ENCODE results near the gene MMD2.
"Not testable (repeated sequence)": the region's sequence is repeated elsewhere in the genome, so short reads cannot be mapped to it uniquely, and the experiment has no call there.

MMD2 gene, protein sequence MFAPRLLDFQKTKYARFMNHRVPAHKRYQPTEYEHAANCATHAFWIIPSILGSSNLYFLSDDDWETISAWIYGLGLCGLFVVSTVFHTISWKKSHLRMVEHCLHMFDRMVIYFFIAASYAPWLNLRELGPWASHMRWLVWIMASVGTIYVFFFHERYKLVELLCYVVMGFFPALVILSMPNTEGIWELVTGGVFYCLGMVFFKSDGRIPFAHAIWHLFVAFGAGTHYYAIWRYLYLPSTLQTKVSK

DNA sequence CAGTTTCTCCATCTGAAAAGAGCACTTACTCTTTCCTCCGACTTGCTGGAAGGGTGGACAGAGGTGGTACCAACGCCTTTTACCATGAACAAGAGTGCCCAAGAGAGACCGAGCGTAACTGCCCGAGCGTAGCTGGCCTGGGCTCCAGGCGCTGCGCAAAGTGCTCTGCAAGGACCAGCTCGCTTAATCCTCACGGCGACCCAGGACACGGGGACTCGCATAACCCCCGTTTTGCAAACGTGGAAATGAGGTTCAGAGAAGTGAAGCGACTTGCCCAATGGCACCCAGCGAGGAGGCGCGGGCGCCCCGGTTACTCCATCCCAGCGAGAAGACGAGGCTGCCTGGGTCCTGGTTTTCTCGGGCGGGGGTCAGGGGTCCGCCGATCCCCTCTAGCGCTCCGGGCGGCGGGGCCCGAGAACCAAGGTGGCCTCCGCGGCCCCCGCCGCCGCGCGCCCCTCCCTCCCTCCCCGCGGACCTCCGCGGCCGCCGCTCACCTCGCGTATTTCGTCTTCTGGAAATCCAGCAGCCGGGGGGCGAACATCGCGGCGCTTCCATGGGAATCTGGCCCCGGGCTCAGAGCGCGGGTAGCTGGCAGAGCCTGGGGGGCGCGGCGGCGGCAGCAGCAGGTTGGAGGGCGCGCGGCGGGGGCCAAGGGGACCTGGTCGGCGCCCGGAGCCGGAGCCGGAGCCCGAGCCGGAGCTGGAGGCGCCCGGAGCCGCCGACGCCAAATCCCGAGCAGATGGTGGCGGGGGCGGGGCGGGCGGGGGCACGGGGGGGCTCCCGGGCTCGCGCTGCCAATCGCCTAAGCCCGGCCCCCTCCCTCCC, at the start of gene MMD2:
TSS of gene MMD2 (minus strand) at position 711 of the 825 bp plus-strand sequence. CDS start at position 541, 170 bp downstream.
- no peak for DNase-seq

DNA sequence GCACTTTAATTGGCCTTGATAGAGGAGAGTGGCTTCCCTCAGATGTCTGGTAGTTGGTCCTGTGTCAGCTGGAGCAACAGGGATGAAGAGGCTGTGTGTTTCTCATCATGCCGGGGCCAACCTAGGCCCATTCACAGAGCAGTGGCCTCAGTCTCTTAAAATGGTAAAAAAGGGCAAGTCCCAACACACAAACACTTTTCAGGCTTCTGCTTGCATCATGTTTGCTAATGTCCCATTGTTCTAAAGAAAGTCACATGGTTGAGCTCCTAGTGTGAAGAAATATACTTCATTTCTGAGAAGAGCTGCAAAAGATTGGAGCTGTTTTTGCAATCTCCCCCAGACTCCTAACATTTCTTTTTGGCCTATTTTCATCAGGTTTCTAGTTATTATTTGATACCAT, 46.1 kb upstream of the MMD2 start:
- DNase-seq: no peak

DNA sequence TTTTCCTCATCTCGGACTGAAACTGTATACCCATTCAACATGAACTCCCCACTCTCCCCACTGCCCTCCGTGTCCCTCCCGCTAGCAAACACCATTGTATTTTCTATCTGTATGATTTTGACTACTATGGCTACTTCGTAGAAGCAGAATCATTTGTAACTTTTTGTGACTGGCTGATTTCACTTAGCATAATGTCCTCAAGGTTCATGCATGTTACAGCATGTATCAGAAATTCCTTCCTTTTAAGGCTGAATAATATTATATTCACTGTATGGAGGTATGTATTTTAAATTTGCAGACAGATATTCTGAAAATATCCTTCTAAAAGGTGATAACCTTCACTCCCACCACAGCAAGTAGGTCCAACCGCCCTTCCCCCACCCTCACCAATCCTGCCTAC, 42.9 kb upstream of the MMD2 start:
- no peak for DNase-seq

DNA sequence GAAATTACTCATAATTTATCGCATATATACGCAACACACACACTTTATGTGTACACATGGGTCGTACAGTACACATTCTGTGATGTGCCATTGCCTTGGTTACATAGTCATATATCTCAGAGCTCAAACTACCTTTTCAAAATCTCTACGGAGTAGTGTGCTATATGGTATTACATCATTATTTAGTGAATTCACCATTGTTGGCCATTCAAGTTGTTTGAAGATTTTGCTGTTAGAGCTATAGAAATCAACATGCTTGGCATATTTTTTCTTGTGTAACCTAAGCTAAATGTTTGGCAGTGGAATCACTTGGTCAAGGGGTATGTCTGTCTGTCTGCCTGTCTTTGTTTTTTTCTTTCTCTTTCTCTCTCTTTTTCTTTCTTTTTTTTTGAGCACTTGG, 42.0 kb upstream of the MMD2 start:
- DNase-seq: no peak

DNA sequence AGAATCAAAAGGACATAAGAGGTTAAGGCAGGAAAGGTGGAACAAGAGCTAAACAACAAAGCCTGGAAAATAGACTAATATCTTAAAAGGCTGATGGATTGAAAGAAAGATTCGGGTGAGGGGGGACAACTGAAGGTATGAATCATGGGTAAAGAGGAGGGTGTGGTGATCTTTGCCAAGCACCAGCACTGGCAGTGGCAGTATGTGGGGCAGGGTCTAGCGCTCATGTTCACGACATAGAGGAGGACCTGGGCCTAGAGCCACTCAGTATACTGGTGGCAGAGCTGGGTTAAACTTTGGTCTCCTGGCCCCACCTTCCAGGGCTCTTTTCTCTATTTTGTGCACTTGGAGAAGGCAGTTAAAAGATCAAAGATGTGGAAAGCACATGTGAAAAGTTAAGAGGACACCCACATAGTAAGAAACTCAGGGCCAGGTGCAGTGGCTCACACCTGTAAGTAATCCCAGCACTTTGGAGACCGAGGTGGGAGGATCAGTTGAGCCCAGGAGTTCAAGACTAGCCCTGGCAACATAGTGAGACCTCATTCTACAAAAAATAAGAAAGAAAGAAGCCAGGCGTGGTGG, 40.5 kb upstream of the MMD2 start:
- no peak for DNase-seq

DNA sequence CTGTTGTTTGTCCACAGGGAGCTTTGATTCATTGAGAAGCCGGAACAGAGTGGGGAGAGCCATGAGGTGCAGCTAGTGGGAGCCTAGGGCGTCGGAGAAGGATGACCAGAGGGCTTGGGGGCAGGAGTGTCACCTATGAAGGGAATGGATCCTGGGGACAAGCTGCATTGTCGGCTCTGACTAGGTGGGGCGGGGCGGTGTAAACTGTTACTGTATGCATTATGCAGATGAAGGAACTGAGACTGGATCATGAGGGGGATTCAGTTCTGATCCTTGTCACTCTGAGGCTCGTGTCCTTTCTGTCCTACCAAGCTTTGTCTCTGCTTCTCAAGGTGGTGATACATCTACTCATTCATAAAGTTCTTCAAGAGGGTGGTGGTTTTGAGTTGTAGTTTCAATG, 39.9 kb upstream of the MMD2 start:
- no peak for DNase-seq

DNA sequence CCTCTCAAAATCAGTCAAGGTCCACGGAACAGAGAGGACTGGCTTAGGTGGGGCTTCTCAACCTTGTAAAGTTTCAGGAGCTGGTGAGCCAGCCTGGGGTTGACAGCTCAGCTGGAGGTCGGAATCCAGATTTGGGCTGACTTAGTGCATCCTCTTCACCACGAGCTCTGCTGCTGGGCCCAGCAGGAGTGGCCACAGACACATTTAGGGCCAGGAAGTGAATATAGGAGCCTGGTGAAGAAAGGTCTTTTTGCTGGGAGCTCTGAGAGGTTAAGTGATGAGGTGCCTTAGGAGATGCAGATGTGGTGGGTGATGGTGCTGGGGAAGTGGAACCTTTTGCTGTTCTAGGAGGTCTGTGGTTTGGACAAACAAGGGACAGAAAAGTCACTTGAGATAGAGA, 39.3 kb upstream of the MMD2 start:
- no peak for DNase-seq

DNA sequence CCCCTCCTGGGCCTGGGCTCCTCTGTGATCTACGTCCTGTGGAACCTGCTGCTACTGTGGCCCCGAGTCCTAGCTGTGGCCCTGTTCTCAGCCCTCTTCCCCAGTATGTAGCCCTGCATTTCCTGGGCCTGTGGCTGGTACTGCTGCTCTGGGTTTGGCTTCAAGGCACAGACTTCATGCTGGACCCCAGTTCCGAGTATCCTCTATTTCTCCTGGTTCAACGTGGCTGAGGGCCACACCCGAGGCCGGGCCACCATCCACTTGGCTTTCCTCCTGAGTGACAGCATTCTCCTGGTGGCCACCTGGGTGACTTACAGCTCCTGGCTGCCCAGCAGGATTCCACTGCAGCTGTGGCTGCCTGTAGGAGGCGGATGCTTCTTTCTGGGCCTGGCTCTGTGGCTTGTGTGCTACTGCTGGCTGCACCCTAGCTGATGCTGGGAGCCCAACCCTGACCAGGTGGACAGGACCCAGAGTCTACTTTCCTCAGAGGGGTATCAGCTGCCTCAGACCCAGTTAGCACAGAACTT, 37.8 kb upstream of the MMD2 start:
- DNase-seq: no peak

DNA sequence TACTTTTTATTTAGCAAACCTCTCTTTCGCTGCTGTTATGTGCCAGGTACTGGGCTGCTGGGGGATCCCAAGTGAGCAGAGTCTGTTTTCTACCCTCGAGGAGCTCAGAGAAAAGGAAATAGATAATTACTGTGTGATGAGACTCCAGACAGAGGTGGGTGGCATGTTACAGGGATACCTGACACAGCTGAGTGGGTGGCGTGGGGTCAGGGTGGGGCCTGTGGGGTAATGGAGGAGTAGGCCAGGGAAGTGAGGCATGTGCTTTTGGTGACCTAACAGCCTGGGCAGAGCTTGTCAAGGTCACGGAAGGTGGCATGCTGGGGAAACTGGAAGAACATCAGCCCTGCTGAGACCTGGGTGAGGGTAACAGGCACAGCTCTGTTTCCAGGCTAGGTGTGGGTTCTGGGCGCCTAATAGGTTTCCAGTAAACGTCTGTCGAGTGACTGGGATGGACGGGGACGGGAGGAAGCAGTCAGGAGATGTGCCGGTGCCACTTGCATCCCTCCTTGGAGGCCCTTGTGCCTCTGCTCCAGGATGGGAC, 36.5 kb upstream of the MMD2 start:
- no peak for DNase-seq

DNA sequence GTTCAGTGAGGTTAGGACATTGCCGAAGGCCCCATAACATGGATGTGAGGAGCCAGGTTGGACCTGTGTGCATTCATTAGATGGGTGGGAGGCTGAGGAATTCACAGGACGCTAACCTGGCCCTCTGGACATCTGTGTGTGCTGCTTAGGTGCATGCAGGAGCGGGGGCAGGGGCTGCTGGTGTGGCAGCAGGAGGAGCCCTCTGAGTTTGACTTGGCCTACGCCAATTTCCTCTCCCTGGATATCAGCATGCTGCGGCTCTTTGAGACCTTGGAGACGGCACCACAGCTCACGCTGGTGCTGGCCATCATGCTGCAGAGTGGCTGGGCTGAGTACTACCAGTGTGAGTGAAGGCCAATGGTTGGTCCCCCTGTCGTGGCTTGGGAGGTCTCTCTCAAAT, 34.5 kb upstream of the MMD2 start:
- no peak for DNase-seq

DNA sequence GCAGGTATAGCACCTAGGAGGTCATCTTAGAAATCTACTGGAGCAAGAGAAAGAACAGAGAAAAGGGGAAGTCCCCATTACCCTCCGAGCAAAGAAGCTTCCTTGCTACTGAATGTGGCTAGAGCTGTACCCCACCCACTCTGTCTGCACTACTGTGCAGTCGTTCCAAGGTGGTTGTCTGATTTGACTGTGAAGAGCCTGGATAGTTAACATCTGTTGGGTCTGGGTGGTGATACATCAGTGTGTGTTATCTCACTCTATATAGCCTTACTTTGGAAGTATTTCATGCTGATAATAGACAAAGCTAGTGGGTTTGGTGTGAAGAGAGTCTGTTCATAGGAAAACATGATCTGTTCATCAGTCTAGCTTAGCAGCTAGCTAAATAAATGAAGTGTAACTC, 23.8 kb upstream of the MMD2 start:
- DNase-seq: not testable (repeated sequence)

DNA sequence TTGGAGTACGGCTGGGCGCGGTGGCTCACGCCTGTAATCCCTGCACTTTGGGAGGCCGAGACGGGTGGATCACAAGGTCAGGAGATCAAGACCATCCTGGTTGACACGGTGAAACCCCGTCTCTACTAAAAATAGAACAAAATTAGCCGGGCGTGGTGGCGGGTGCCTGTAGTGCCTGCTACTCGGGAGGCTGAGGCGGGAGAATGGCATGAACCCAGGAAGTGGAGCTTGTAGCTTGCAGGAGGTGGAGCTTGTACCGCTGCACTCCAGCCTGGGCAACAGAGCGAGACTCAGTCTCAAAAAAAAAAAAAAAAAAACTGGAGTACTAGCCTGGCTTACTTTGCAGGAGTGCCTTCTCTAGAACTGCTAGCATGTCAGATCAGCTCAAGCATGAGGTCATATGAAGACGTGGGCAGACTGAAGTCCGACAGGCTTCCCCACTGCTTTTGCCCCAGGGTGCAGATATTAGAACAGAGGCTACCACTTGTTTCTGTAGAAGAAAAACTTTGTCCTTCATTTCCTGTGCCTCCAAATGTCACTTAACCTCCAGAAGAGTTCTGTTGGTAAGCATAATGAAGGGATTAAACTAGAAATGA, 22.4 kb upstream of the MMD2 start:
- not testable (repeated sequence) for DNase-seq

DNA sequence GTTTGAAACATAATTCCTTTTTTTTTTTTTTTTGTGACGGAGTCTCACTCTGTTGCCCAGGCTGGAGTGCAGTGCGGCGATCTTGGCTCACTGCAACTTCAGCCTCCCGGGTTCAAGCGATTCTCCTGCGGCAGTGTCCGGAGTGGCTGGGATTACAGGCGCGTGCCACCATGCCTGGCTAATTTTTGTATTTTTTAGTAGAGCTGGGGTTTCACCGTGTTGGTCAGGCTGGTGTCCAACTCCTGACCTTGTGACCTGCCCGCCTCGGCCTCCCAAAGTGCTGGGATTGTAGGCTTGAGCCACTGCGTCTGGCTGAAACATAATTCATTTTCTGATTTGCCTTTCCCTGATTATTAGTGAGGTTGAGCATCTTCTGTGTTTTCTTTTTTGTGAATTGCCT, 16.6 kb upstream of the MMD2 start:
- not testable (repeated sequence) for DNase-seq

DNA sequence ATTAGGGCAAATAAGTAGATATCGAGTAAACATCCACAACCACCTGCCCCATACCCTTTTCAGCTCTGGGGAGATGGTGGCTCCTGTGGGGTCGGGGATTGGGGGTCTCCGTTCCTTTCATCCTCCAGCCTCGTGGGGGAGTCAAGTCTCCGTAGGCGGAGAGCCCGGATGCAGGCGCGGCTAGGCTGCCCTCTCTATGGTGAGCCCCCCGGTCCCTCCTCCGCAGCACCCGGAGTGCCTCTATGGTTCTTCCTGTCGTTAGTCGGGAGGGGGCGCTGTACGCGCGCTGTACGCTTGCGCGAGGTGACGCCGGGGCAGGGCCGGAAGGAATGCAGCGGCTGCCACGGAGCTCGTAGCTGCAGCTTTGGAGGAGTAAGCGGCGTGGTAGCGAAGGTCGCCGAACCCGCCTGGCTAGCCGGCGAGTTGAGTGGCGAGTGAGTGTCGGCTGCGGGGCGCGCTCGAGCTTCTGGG, 14.8 kb upstream of the MMD2 start:
- peak; percentile 95 for DNase-seq

DNA sequence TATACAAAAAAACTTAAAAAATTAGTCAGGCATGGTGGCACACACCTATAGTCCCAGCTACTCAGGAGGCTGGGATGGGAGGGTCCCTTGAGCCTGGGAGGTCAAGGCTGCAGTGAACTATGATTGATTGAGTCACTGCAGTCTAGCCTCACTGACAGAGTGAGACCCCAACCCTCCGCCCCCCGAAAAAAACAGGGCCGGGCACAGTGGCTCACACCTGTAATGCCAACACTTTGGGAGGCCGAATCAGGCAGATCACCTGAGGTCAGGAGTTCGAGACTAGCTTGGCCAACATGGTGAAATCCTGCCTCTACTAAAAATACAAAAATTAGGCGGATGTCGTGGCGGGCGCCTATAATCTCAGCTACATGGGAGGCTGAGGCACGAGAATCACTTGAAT, 13.5 kb upstream of the MMD2 start:
- DNase-seq: not testable (repeated sequence)

DNA sequence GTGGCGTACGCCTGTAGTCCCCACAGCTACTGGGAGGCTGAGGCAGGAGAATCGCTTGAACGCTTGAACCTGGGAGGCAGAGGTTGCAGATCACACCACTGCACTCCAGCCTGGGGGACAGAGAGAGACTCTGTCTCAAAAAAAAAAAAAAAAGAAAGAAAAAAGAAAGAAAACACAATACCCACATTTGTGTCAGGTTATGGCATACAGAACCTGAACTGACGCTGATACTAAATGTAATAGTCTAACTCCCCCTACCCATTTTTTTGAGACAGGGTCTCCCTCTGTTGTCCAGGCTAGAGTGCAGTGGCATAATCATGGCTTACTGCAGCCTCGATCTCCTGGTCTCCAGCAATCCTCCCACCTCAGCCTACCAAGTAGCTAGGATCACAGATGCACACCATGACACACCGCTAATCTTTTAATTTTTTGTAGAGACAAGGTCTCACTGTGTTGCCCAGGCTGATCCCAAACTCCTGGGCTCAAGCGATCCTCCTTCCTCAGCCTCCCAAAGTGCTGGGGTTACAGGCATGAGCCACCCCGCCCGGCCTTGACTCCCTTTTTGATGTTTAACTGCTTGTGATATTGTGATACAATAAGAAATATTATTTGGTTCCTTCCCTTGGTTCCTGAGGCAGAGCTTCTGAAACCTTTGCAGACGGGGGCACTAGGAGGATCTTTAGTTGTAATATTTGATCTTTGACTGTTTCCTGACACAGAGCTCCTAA, 6.5 kb upstream of the MMD2 start:
- DNase-seq: no peak

DNA sequence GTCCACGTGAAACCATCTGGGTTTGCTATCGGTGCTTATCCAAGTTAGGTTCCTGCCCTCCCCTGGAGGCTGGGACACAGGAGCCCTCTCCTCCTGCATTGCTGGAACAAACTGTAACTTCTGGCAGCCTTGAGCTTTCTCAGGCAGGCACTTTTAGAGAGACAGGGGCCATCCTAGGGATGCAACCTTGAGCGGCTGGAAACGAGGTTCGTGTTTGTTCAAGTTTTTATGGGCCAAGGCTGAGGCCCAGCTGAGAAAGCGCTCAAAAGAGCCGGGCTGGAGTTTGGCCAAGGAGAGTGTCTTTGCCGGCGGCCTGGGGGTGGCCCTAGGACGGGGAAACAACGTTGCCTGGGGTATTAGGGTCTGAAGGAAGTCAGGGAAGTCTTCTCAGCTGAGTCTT, 5.5 kb upstream of the MMD2 start:
- DNase-seq: no peak

DNA sequence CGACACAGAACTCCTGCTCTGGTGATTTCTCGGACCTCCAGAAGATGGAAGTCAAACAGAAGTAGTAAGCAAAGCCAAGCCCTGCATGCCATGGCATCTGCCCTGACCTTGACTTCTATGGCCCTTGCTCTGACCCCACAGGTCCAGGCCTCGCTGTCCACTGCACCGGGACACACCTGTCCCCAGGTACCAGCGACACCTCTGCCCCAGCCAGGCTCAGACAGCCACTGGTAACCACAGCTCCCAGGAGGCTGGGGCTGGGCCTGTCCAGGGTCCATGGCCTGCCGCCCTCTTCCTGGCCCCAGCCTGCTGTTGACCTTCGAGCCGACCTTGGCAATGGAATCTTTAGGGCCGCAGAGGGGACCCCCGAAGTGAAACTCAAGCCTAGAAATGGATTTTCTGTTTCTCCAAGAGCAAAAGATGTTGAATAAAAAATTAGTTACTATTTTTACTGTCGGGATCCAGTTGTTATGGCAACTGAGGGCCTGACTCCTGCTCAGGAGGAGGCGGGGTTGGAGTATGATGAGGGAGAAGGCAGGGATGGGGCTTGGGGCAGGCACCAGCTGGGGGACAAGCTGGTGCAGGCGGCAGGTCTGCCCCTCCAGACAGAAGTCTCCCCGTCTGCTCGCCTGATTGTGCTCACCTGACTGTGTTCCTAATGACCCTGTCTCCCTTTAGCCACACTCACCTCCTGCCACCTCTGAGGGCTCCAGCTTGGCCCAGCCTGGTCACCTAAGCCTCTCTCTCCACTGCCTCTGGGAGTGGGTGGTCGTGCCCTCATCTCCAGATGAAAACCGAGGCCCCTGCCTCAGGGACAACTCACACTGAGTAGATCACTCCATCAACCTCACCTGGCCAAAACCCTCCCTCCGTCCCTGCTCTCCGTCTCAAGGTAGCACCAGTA, 4.1 kb upstream of the MMD2 start:
- DNase-seq: no peak

DNA sequence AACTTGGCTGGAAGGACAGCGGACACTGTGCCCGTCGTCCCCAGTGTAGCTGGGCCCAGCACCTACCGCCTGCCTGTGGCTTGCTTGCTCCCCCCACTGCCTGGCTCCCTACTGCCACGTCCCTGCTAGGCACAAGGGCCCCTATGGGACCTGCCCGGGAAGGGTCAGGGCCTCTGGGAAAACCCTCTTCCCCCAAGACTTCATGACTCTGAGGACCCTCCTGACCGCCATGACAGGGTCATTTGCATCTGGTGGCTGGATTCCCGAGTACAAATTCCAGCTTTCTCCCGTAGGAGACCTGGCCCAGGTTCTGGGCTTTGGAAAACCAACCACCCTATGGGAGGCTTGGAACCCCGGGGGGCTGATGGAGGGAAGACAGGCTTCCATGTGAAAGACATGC, 1.4 kb upstream of the MMD2 start:
- no peak for DNase-seq

DNA sequence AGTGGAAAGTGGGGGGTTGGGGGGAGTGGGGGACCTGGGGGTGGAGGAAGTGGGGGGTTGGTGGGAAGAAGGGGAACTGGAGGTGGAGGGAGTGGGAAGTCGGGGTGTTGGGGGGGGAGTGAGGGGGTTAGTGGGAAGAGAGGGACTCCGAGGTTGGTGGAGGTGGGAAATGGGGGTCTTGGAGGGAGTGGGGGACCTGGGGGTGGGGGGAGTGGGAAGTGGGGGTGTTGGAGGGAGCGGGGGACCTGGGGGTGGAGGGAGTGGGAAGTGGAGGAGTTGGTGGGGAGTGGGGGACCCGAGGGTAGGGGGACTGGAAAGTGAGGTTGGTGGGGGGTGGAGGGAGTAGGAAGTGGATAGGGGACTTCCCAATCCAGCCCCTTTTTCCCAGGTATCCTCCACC, 906 bp upstream of the MMD2 start:
- no peak for DNase-seq

DNA sequence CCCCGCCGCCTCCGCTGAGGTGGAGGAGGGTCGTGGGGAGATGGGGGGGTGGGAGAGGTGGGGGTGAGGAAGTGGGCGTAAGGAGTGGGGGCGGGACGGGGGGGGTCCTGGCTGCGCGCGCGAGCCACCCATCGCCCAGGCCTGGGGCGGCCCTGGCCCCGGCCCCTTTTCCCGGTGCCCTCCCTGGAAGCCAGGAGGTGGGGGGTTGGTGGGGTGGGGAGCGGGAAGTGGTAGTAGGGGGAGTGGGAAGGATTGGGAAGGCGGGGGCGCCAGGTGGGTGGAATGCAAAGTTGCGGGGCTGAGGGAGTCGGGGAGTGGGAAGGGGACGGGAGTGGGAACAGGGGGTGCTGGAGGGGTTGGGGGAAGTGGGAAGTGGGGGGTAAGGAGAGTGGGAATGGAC, 319 bp upstream of the MMD2 start:
- no peak for DNase-seq
